Panc1 (cell line): Measurements from ENCODE around the gene TNFRSF14. TPM values are rescaled to one million over a fixed set of nuclear protein-coding genes. Genes with fewer than 3 reads are reported as not detected.

ENCODE experiments used
- ATAC-seq: fragments of 200-7000 bp; cut with Tn5 transposase; 2 replicates; pipeline ENCODE4 v1.9.1; 2020; ENCODE audit warnings: mild to moderate bottlenecking, moderate library complexity
- BruUV-seq: library from RNA; stranded (reverse); fragments of 400-500 nt; replicated peaks from 2 replicates; lab custom pipeline; 2021; lab: Mats Ljungman, UMichigan
- CTCF ChIA-PET: fragments of 300-600 bp; sonication (Branson Sonifier 250); formaldehyde crosslinking; loops from one replicate; lab custom pipeline; 2022; ENCODE audit warnings: antibody characterized with exemption; lab: Charles Lee
- POLR2A ChIA-PET: fragments of 300-600 bp; sonication (Branson Sonifier 250); formaldehyde crosslinking; loops from one replicate; lab custom pipeline; 2022; ENCODE audit warnings: antibody characterized with exemption; lab: Charles Lee
- DNase-seq: peaks from one replicate; pipeline ENCODE4 v3.0.0-alpha.2; 2010; ENCODE audit warnings: low read depth, low spot score
- H3K27ac ChIP-seq: 2 replicates; pipeline ENCODE4 v1.5.1; 2011; ENCODE audit warnings: mild to moderate bottlenecking, low read length, inconsistent platforms
- H3K27me3 ChIP-seq: fragments of 200-500 bp; sonication (Bioruptor generic); 2 replicates; pipeline ENCODE4 v1.6.0; 2014; ENCODE audit warnings: low read length, inconsistent platforms; ENCODE audit not compliant: control insufficient read depth, insufficient read depth
- H3K36me3 ChIP-seq: fragments of 200-500 bp; sonication (Bioruptor generic); 2 replicates; pipeline ENCODE4 v1.5.1; 2014; ENCODE audit warnings: inconsistent platforms, mild to moderate bottlenecking, low read length, moderate library complexity; ENCODE audit not compliant: control insufficient read depth, insufficient read depth
- H3K4me1 ChIP-seq: 2 replicates; pipeline ENCODE4 v1.5.1; 2011; ENCODE audit warnings: inconsistent platforms, mild to moderate bottlenecking, low read length, moderate library complexity; ENCODE audit not compliant: control insufficient read depth, insufficient read depth
- H3K4me3 ChIP-seq, 2 experiments: 2 replicates each; pipeline ENCODE4 v1.5.1; 2011 to 2012; ENCODE audit warnings: low read depth in 2 of 2, low read length in 2 of 2, mild to moderate bottlenecking in 2 of 2, inconsistent platforms in 1 of 2, moderate library complexity in 1 of 2
- H3K9me3 ChIP-seq: fragments of 200-500 bp; sonication (Bioruptor generic); 2 replicates; pipeline ENCODE4 v1.5.1; 2014; ENCODE audit warnings: low read depth, mild to moderate bottlenecking, inconsistent platforms, low read length, moderate library complexity; ENCODE audit not compliant: control insufficient read depth, insufficient read depth
- CTCF ChIP-seq: fragments of 450-650 bp; IDR thresholded peaks from 2 replicates; pipeline ENCODE4 v1.5.1; 2017; ENCODE audit warnings: mild to moderate bottlenecking
- POLR2AphosphoS5 ChIP-seq: IDR thresholded peaks from 2 replicates; pipeline ENCODE4 v1.6.1; 2012; ENCODE audit warnings: mild to moderate bottlenecking, low read depth, low read length, moderate library complexity
- REST ChIP-seq, 2 experiments: IDR thresholded peaks; 2 replicates each; pipeline ENCODE4 v1.6.1; 2011 to 2012; ENCODE audit warnings: low read depth in 2 of 2, control low read depth in 1 of 2, low read length in 1 of 2, mild to moderate bottlenecking in 1 of 2, moderate library complexity in 1 of 2; ENCODE audit not compliant: insufficient read depth in 1 of 2
- SIN3A ChIP-seq: IDR thresholded peaks from 2 replicates; pipeline ENCODE4 v1.6.1; 2012; ENCODE audit warnings: low read depth, mild to moderate bottlenecking, low read length, moderate library complexity, borderline replicate concordance; ENCODE audit not compliant: insufficient read depth
- TCF7L2 ChIP-seq: IDR thresholded peaks from 2 replicates; pipeline ENCODE4 v1.6.1; 2011; ENCODE audit warnings: mild to moderate bottlenecking, low read depth, low read length, inconsistent platforms
- in situ Hi-C: cut with HindIII; loops from 2 replicates; pipeline ENCODE4 v1.10.0; 2016; ENCODE audit warnings: low sequenced_read_pairs, low pct_unique_long_range_greater_than_20kb
- intact Hi-C: fragments of 100-400 bp; cut with micrococcal nuclease; formaldehyde crosslinking; loops from one replicate; pipeline ENCODE4 v1.10.0; 2022; ENCODE audit not compliant: unreplicated experiment
- total RNA-seq: library from RNA; stranded (reverse); gene quantifications from one replicate; pipeline ENCODE4 v1.2.1, GENCODE V29; 2021; ENCODE audit not compliant: unreplicated experiment

The TNFRSF14 gene
- total RNA-seq, 1 experiment from 2014 or later, result 20.1 TPM

- CTCF ChIA-PET, result no interaction called here
- ATAC-seq, result no peak
- intact Hi-C loops, result no loop called here
Observed at GRCh38 chr1:2564006-2564814, 8.0 kb downstream of the TNFRSF14 start.

More at GRCh38 chr1:2564006-2564814, 8.0 kb downstream of the TNFRSF14 start:
- Histone ChIP-seq H3K27ac (no peak overlapping the region), H3K4me3 (no peak overlapping the region), H3K9me3 (no peaks in the 10 kb centered on the region), H3K36me3 (no peaks in the 10 kb centered on the region), H3K27me3 (no peaks in the 10 kb centered on the region), H3K4me1 (no peaks in the 10 kb centered on the region; the same call in 1 of the 2 replicates)
- POLR2A ChIA-PET, result interaction anchor here (0.7 kb wide), 1 partner anchor 172 kb away, joined by 6 read pairs; no protein-coding TSS in a partner anchor
- TF ChIP-seq CTCF (no peak), TCF7L2 (no peak), SIN3A (no peak), POLR2AphosphoS5 (no peak), REST (IDR thresholded peaks at IDR 0.05; ENCODE audit: insufficient read depth in 1 of 2, low read depth in 2 of 2, low read length in 1 of 2) (no peak)
- BruUV-seq, result no TSS peak
- DNase-seq, result no peak
- in situ Hi-C loops, result no loop called here
